COLO668 (cell line): ENCODE results near the gene SPECC1.
"Not testable (repeated sequence)": the region's sequence is repeated elsewhere in the genome, so short reads cannot be mapped to it uniquely, and the experiment has no call there.

ENCODE experiments used
- DNase-seq: peaks from one replicate; lab custom pipeline; 2025; ENCODE audit not compliant: unreplicated experiment; lab: John Stamatoyannopoulos, UW

Gene SPECC1

GRCh38 chr17:20071824-20072691, 62.9 kb downstream of the SPECC1 start:
- no peak for DNase-seq

- no peak for DNase-seq
Measured at GRCh38 chr17:20072692-20072992, 63.5 kb downstream of the SPECC1 start.

GRCh38 chr17:20073055-20073979, 64.2 kb downstream of the SPECC1 start:
- DNase-seq: no peak

- no peak for DNase-seq
Measured at GRCh38 chr17:20074001-20074400, 64.8 kb downstream of the SPECC1 start.

GRCh38 chr17:20074489-20074888, 65.3 kb downstream of the SPECC1 start:
- no peak for DNase-seq

DNA sequence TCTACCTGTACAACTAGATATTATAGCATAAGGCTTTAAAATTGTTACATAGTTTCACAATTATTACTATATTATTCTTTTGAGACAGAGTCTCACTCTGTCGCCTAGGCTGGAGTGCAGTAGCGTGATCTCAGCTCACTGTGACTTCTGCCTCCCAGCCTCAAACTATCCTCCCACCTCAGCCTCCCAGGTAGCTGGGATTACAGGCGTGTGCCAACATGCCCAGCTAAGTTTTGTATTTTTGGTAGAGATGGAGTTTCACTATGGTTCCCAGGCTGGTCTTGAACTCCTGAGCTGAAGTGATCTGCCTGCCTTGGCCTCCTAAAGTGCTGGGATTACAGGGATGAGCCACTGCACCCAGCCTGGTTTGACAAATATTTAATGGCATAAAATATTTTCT, 67.0 kb downstream of the SPECC1 start:
- DNase-seq: not testable (repeated sequence)

GRCh38 chr17:20077978-20078685, 69.0 kb downstream of the SPECC1 start:
- DNase-seq: no peak

DNA sequence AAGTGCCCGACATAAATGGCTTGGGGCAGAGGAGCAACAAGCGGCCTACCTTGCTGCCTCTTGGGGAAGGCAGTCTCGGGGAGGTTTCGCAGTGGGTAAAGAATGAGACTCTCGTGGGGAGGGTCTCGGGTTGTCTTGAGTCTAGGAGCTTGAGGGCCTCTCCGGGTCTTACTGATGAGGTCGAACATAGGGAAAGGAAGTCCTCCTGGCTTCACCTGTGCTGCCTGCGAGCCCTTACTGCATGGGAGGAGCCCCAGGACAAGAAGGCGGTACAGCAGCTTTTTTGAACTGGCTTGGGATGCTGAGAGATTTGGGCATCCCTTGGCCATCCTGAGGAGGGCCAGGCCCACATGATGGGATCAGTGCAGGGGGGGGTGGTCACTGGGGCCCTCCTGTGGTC, 71.4 kb downstream of the SPECC1 start:
- no peak for DNase-seq

DNA sequence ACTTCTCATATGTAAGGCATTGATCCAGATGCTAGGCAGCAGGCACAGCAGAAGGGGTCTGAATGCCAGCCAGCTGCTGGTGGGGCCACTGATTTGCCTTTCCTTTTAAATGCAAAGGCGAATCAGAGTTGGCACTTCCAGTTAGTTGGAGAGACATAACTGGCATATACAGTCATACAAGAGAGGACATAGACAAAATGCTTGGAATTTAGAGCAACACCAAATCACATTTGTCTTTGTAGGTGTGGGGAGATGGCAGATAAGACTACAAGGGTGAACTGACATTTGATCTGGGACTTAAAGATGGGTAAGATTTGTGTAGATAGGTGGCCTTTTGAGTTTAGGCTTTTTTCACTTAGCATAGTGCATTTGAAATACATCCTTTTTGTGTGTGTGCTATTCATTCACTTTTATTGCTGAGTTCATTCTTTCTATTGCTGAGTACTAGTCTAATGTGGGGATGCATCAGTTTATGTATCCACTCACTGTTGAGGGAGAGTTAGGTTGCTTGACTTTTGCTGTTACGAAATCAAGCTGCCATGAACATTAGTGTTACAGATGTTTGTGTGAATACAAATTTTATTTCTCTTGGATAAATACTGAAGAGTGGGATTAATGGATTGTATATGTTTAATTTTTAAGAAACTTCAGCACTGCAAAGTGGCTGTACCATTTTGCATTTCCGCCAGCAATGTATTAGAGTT, 74.1 kb downstream of the SPECC1 start:
- no peak for DNase-seq

GRCh38 chr17:20084621-20085282, 75.6 kb downstream of the SPECC1 start:
- DNase-seq: no peak

DNA sequence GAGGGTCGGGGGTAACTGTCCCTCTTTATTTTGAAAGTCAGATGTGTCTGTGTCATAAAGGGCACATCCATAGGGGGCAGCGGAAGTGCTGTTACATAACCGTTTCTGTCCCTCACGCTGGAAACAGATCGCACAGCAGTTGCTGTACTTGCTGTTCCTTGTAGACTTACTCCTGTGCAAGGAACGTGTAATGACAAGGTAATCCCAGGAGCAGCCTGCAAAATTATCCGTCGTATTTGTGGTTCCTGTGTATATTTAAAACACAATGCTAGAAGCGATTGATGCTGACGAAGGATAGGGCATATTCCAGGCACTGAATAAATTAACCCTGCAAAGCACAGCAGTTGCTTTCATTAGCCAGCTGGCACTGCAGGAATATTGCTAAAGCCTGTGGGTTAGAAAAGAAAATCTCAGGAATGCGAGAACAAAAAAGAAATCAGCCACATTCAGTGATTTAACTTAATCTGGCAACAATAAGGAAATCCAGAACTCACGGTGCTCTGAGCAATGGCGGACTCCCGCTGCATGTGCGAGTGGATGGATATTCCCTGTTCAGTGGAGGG, 76.2 kb downstream of the SPECC1 start:
- no peak for DNase-seq

DNA sequence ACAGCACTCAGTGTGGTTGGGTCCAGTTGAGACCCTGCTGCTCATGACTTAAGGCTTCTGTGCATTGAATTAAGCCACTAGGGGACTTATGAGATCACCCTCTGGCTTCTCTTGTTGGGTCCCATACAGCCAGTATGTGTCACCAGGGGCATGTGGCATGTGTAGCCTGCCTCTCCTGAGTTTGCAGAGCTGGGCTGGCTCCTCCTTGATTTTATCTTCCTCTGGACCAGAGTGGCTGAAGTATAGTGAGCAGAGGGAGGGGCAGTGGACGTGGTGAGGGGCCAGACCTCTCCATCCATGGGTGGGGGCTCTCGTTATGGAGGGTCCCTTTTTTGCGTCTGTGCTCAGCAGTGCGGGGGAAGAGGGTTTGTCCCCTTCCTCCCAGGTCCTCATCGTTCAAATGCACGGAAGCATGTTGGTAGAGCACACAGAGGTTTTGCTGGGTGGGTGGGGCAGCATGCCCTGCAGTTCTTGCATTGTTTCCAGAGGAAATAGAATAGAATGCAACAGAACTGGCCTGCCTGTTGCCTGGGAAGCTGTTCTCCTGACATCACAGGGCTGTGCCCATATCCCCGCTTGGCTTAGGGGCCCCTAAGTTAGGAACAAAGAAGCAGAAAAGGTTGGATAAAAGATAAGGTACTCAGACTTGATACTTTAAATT, 77.4 kb downstream of the SPECC1 start:
- no peak for DNase-seq

DNA sequence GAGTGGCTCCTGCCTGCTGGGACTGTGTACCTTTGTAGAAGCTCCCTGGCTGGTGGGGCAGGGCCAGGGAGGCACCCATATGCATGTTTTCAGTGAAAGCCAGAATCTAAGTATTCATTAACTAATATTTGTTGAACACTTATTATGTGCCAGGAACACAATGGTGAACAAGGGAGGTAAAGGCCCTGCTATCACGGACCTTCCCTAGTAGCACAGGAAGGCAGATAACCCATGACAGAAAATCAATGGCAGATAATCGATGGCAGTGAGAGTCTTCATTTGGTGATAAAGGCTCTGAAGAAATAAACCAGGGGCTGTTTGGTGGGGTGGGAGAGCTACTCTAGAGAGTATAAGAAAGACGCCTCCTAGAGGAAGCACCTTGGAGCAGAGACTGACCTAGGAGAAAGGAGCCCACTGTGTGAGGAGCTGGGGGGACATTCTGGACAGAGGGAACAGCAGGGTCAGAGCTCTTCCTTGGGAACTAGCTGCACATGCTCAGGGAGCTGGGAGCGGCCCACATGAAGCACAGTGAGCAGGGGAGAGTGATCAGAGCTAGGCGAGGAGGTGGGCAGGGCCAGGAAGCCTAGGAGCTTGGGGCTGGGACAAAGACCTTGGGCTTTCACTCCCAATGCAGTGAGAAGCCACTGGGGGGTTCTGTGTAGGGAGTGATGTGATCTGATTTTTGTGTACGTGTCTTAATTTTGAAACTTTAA, 78.5 kb downstream of the SPECC1 start:
- no peak for DNase-seq

DNA sequence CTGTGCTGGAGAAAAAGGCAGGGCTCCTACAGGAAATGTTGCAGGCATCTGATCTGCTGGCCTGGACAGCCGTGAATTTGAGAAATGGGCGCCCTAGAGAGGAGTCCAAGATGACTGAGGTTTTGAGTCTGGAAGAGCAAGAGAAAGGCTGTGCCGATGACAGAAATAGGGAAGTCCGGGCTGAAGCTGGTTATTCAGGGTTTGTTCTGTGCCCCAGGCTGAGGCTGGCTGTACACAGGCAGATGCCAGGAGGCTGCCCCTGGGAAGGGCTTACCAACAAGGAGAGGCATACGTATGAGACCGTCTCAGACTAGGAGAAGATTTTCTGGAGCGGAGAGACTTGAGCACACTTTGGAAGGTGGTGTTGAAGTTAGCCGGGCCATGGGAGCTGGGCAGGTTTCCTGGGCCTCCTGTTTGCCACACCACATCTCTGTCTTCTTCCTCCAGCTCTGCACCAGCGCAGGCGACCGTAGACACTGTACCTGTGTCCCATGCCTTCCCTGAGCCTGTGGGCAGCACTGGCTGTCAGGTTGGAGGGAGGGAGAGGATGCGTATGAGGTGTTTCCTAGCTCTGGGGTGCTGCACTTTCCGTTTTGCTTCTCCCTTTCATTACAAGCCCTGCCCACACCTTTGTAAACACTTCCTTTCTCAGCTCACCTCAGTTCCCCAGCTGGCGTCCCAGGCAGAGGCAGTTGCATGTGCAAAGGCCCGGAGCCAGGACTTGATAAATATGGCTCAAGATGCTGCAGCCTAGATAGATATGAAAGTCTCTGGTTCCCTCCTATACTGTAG, 80.8 kb downstream of the SPECC1 start:
- no peak for DNase-seq

DNA sequence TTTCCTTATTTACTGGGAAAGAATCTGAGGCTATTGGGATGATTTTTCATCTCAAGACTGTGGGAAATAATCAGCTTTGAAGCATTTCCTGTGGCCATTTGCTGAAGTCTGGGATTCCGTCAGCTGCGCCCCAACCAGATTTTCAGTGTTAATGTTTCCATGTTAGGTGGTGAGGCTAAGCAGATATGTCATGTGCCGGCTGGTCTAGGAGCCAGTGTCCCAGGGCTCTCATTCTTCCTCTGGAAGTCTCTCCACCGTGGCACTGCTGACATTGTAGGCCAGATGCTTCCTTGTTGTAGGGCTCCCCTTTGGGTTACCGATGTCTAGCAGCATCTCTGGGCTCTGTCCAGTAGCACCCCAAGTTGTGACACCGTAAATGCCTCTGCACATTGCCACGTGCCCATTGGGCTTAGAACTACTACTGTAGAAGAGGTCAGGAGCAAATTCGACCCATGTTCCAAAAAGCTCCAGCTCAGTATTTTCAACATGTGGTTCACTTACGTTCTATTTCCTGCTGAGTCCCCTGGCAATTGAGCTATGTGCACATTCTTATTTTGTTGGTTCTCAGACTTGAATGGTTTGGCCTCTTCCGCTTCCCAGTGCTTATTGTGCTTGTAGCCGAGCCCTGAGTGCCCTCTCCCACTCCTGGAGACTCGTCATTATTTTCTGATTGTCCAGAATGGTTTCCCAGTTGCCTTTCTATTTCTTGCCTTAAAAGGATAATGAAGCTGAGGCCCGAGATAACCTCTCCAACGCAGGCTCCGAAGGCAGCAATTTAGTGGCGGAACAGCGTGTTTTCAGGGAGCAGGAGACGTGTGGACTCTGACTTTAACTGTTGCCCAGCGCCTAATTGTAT, 82.2 kb downstream of the SPECC1 start:
- no peak for DNase-seq

DNA sequence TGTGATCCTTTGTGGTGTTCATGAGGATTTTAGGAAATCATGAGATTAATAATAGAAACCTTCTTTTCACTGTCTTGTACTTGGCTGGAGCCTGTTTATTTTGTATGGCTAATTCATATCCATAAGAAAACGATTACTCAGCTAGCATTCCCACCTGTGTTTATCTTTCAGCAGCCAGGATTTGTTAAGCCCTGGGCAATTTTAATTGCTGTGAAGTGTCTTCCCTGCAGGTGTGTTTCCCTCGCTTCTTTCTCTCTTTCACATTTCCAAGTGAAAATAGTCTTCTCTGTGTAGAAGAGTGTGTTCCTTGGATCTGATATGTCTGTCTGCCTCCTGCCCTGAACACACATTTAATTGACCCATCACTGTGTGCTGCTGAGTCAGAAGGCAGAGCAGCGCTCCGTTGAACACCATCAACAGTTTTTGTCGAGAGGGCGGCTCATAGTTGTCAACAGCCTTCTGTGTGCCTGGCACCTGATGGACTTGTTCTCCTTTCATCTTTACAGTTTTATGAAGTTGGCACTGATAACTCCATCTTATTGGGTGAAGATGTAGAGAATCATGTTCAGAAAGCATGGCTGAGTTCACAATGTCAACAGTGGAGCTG, 83.2 kb downstream of the SPECC1 start:
- DNase-seq: peak; percentile 17
